HAP-1 (cell line): ENCODE results near the gene LRP6.
"Not testable (repeated sequence)": the region's sequence is repeated elsewhere in the genome, so short reads cannot be mapped to it uniquely, and the experiment has no call there.

Source experiments
- DNase-seq, 2 experiments: peaks; one replicate each; pipeline ENCODE4 v3.0.0-alpha.2; 2016 to 2020; ENCODE audit warnings: low spot score in 2 of 2
- H3K27me3 ChIP-seq: fragments of 250-450 bp; sonication (Bioruptor Pico); 2 replicates; pipeline ENCODE4 v1.5.1; 2020; ENCODE audit warnings: low read depth, mild to moderate bottlenecking, moderate library complexity
- H3K36me3 ChIP-seq: fragments of 250-450 bp; sonication (Bioruptor Pico); replicated peaks from 2 replicates; pipeline ENCODE4 v1.5.1; 2020; ENCODE audit warnings: mild to moderate bottlenecking
- H3K4me1 ChIP-seq: fragments of 250-450 bp; sonication (Bioruptor Pico); 2 replicates; pipeline ENCODE4 v1.5.1; 2020; ENCODE audit warnings: mild to moderate bottlenecking
- H3K4me3 ChIP-seq: fragments of 250-450 bp; sonication (Bioruptor Pico); 2 replicates; pipeline ENCODE4 v1.5.1; 2020; ENCODE audit warnings: mild to moderate bottlenecking, moderate library complexity
- H3K9me3 ChIP-seq: fragments of 250-450 bp; sonication (Bioruptor Pico); 2 replicates; pipeline ENCODE4 v1.5.1; 2020; ENCODE audit warnings: mild to moderate bottlenecking, moderate library complexity
- in situ Hi-C: fragments of 300-500 bp; cut with MboI; formaldehyde crosslinking; loops from 3 replicates; pipeline ENCODE4 v1.14.3; 2020; ENCODE audit warnings: low sequenced_read_pairs, inconsistent platforms, mixed read lengths

The LRP6 gene

GRCh38 chr12:12266873-12267741 lies at the start of gene LRP6:
TSS of gene LRP6 (minus strand) at chr12:12267044. CDS start at chr12:12266735, 309 bp downstream.
- Histone ChIP-seq H3K9me3 (no peaks in the 10 kb centered on the region), H3K36me3 (peaks cover 7% of the 10 kb centered on the region), H3K27me3 (no peaks in the 10 kb centered on the region), H3K4me3 (peak within 1 kb of the TSS; percentile 89), H3K4me1 (peaks cover 34% of the 10 kb centered on the region)
- in situ Hi-C loops = no loop called here
- DNase-seq = peak; percentile 89 to 95

DNA sequence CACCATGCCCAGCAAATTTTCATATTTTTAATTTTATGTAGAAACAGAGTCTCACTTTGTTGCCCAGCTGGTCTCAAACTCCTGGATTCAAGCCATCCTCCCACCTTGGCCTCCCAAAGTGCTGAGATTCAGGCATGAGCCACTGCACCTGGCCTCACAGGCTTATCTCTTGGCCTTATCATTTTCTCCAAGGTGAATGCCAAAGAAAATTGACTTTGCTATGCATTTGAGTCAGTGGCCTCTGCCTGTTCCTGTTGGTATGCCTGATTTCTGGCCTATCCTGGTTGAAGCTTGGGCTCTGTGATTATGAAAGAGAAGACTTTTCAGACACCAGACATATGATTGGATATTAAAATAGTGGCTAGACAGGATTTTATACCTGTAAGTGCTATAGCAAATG lies 49.0 kb upstream of the LRP6 start:
- Histone ChIP-seq H3K4me1 (peaks cover 17% of the 10 kb centered on the region), H3K4me3 (no peak overlapping the region), H3K27me3 (no peaks in the 10 kb centered on the region), H3K9me3 (no peaks in the 10 kb centered on the region), H3K36me3 (no peaks in the 10 kb centered on the region)
- in situ Hi-C loops = no loop called here
- no peak for DNase-seq

GRCh38 chr12:12310695-12311094 lies 43.9 kb upstream of the LRP6 start:
- H3K4me3 ChIP-seq, H3K27me3 ChIP-seq, DNase-seq, in situ Hi-C loops, H3K36me3 ChIP-seq, H3K4me1 ChIP-seq, H3K9me3 ChIP-seq: not testable (repeated sequence)

DNA sequence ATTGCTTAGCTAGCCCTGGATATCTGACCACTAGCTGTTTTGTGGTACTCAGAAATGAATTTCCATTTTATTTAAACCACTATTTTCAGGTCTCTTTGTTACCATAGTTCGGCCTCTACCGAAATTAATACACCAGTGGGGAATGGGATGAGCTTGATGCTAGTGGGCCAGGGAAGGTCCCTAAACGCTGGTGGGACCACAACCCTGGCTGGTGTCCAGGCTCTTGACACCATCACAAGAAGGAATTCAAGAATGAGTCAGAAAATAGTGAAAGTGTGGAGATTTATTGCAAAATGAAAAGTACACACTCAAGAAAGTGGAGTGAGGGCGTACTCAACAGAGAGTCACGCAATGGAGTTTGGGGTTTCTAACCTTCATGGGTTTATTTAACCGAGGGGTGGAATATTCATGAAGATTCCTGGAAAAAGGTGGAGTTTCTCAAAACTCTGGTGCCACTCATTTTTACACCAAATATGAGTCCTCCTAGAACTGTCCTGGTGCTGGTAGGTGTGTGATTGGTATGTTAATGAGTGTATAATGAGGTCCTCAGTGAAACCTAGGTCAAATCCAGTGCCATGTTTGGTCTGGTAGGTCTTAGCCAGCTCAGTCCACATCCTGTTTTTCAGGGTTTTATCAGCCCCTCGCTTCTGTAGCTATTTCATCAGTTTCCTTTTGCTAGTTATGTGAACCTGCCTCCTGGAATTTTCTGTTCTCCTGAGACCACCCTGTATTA lies 38.9 kb upstream of the LRP6 start:
- in situ Hi-C loops = no loop called here
- Histone ChIP-seq H3K4me1 (no peaks in the 10 kb centered on the region), H3K4me3 (no peak overlapping the region), H3K27me3 (no peaks in the 10 kb centered on the region), H3K9me3 (no peaks in the 10 kb centered on the region; the same call in 1 of the 2 replicates), H3K36me3 (no peaks in the 10 kb centered on the region)
- no peak for DNase-seq

- no peaks in the 10 kb centered on the region for H3K4me1 ChIP-seq
- no peak overlapping the region for H3K4me3 ChIP-seq
- H3K36me3 ChIP-seq = no peaks in the 10 kb centered on the region
- in situ Hi-C loops = no loop called here
- H3K27me3 ChIP-seq = no peaks in the 10 kb centered on the region
- H3K9me3 ChIP-seq = no peaks in the 10 kb centered on the region; the same call in 1 of the 2 replicates
- DNase-seq = no peak
These were observed 36.1 kb upstream of the LRP6 start for GRCh38 chr12:12302976-12303375.

- Histone ChIP-seq H3K4me1 (no peaks in the 10 kb centered on the region), H3K36me3 (no peaks in the 10 kb centered on the region), H3K4me3 (no peak overlapping the region)
These were observed 34.3 kb upstream of the LRP6 start for GRCh38 chr12:12301122-12301521.

DNA sequence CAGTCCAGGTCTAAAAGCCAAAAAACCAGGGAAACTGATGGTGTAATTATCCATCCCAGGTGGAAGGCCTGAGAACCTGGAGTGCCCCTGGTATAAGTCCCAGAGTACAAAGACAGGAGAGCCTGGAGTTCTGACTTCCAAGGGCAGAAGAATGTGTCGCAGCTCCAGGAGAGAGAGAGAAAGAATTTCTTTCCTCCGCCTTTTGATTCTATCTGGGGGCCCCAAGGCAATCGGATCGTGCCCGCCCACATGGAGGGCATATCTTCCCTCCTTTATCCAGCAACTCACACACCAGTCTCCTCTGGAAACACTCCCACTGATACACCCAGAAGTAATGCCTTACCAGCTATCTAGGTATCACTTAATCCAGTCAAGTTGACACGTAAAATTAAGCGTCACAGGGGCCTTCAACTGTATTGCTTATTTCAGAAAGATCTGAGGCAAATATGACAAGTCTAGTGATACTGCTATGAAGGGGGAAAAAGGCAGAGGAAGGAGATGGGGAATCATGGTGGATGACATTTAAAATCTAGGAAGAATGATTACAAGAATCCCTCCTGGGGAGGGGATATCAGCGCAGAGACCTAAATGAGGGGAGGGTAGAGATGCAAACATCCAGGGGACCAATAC lies 30.5 kb upstream of the LRP6 start:
- Histone ChIP-seq H3K4me1 (no peaks in the 10 kb centered on the region), H3K9me3 (no peaks in the 10 kb centered on the region), H3K4me3 (no peak overlapping the region), H3K36me3 (no peaks in the 10 kb centered on the region), H3K27me3 (no peaks in the 10 kb centered on the region)
- in situ Hi-C loops = no loop called here
- DNase-seq = no peak

More at GRCh38 chr12:12301122-12301521, 34.3 kb upstream of the LRP6 start:
- no peaks in the 10 kb centered on the region for H3K27me3 ChIP-seq
- in situ Hi-C loops = no loop called here
- no peak for DNase-seq
- no peaks in the 10 kb centered on the region; the same call in 1 of the 2 replicates for H3K9me3 ChIP-seq

DNA sequence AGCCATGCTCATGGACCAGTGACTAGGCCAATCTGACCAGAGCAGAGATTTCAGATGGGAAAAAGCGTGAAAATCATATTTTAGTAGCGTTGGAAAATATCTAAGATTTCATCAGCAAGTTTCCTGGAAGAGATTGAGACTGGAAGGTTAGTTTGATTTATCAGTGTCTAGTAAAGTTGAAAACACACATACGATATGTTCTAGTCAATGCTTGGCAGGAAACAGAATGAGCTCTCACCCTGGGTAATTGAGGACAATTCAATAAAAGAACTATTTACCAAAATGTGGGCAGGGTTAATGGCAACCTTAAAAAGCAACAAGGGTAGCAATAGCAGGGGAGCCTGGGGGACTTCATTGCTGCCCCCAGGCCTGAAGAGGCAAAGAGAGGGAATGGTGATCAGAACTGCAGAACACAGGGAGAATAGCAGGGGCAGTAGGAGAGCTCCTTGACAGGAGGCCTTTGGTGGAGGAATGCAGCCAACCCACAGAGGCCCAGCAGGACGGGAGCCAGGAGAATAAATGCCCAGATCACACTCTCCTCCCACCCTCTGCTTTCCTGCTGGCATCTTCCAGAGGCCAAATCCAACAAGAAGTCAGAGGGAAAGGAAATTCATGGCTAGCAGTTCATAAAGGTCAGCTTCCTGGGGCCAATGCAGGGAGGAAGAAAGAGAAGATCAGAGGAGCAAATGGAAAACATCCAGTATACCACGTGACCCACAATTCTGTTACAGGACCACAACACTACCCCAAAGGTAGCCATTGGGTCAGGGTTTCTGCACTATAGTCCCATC lies 27.6 kb upstream of the LRP6 start:
- DNase-seq = no peak
- peaks cover 18% of the 10 kb centered on the region for H3K4me1 ChIP-seq
- in situ Hi-C loops = no loop called here
- H3K9me3 ChIP-seq = no peaks in the 10 kb centered on the region
- H3K36me3 ChIP-seq = no peaks in the 10 kb centered on the region
- H3K27me3 ChIP-seq = no peaks in the 10 kb centered on the region
- no peak overlapping the region for H3K4me3 ChIP-seq

GRCh38 chr12:12290206-12290605 lies 23.4 kb upstream of the LRP6 start:
- H3K4me1 ChIP-seq = peaks cover 20% of the 10 kb centered on the region
- no peaks in the 10 kb centered on the region for H3K9me3 ChIP-seq
- H3K27me3 ChIP-seq = no peaks in the 10 kb centered on the region
- DNase-seq = peak; percentile 60 to 86
- no peaks in the 10 kb centered on the region for H3K36me3 ChIP-seq
- in situ Hi-C loops = no loop called here
- H3K4me3 ChIP-seq = no peak overlapping the region

DNA sequence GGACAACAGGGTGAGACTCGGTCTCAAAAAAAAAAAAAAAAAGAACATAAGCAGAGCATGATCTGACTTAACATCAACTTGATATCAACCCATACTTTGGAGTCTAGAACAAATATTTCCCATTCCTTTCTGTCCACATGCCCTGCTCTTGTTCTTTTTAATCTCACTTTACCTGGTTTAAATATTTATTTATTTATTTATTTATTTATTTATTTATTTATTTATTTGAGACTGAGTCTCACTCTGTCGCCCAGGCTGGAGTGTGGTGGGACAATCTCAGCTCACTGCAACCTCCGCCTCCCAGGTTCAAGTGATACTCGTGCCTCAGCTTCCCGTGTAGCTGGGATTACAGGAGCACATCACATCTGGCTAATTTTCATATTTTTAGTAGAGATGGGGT lies 19.6 kb upstream of the LRP6 start:
- Histone ChIP-seq H3K27me3 (no peaks in the 10 kb centered on the region), H3K9me3 (no peaks in the 10 kb centered on the region), H3K36me3 (no peaks in the 10 kb centered on the region), H3K4me1 (peaks cover 46% of the 10 kb centered on the region), H3K4me3 (no peak overlapping the region)
- no peak for DNase-seq
- in situ Hi-C loops = no loop called here

DNA sequence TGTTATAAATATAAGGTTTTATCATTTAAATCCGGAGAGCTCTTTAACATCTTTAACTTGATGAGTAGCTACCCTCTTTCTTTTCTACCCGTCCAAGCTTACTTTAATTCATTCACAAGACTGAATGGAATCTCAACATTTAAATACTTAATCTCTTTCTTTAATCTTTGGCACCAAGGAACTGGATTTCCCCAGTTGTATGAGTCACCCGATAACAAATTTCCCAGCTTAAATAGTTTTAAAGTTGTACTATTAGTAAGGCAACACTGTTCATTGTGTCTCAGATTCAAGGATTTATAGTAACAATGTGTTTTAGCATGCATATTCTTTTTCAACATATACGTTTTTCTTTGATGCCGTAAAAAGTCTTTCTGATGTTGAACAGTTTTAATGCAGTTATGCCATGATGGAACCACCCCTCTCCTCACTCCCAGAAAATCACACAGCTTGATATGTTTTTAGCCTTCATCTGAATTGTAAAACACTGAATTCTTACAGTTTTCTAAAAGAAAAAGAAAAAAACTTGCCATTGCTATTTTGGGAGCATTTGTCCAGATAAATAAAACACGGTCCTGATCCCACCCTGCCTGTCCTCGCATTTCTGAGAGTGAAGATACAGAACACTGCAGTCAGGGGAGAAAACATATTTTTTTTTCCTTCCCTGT lies 16.0 kb upstream of the LRP6 start:
- in situ Hi-C loops = no loop called here
- DNase-seq = peak; percentile 44 to 100

DNA sequence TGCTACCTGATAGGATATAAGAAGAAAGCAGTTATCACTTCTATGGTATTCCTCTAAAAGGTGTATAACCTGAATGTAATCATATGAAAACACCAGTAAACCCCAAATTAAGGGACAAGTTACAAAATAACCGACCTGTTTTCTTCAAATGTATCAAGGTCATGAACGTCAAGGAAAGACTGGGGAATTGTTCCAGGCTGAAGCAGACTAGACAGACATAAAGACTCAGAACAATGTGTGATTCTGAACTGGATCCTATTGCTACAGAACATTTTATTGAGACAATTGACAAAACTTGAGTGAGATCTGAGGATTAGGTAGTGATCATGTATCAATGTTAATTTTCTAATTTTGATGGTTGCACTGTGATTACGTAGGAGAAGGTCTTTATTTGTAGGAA lies 15.4 kb upstream of the LRP6 start:
- Histone ChIP-seq H3K4me1 (peaks cover 36% of the 10 kb centered on the region), H3K27me3 (no peaks in the 10 kb centered on the region), H3K36me3 (no peaks in the 10 kb centered on the region), H3K4me3 (no peak overlapping the region), H3K9me3 (no peaks in the 10 kb centered on the region; the same call in 1 of the 2 replicates)
- no peak for DNase-seq
- in situ Hi-C loops = no loop called here

More for the DNA sequence above, 16.0 kb upstream of the LRP6 start:
- no peaks in the 10 kb centered on the region for H3K27me3 ChIP-seq
- peaks cover 36% of the 10 kb centered on the region for H3K4me1 ChIP-seq
- no peaks in the 10 kb centered on the region; the same call in 1 of the 2 replicates for H3K9me3 ChIP-seq
- H3K36me3 ChIP-seq = no peaks in the 10 kb centered on the region
- H3K4me3 ChIP-seq = no peak overlapping the region

GRCh38 chr12:12281134-12281533 lies 14.3 kb upstream of the LRP6 start:
- H3K9me3 ChIP-seq = peaks cover 4% of the 10 kb centered on the region; the same call in 1 of the 2 replicates
- peaks cover 36% of the 10 kb centered on the region for H3K4me1 ChIP-seq
- in situ Hi-C loops = no loop called here
- H3K27me3 ChIP-seq = no peaks in the 10 kb centered on the region
- no peak overlapping the region for H3K4me3 ChIP-seq
- DNase-seq = no peak
- no peaks in the 10 kb centered on the region for H3K36me3 ChIP-seq
